Neural crest cell (in vitro differentiated cells): ENCODE data around the gene NR2F6. TPM values are rescaled to one million over a fixed set of nuclear protein-coding genes. Genes with fewer than 3 reads are reported as not detected.
A peak's percentile ranks its signal among the peaks of the same experiment; 100 is the strongest.

Source experiments
- DNase-seq: peaks from one replicate; pipeline ENCODE4 v3.0.0; 2021; ENCODE audit warnings: low read depth, mixed read lengths, low spot score
- H3K27ac Mint-ChIP-seq: one replicate; pipeline ENCODE4 v1.8.0; 2021; ENCODE audit warnings: mild to moderate bottlenecking, mixed read lengths; ENCODE audit not compliant: unreplicated experiment
- H3K27me3 Mint-ChIP-seq: 2 replicates; pipeline ENCODE4 v1.8.0; 2021; ENCODE audit warnings: low read depth, mild to moderate bottlenecking, mixed read lengths
- H3K36me3 Mint-ChIP-seq: 2 replicates; pipeline ENCODE4 v1.8.0; 2021; ENCODE audit warnings: low read depth, mild to moderate bottlenecking, mixed read lengths
- H3K4me1 Mint-ChIP-seq: 2 replicates; pipeline ENCODE4 v1.8.0; 2021; ENCODE audit warnings: mixed read lengths
- H3K4me3 Mint-ChIP-seq: one replicate; pipeline ENCODE4 v1.8.0; 2021; ENCODE audit warnings: mild to moderate bottlenecking, mixed read lengths
- H3K9me3 Mint-ChIP-seq: 2 replicates; pipeline ENCODE4 v1.8.0; 2021; ENCODE audit warnings: mixed read lengths
- CTCF ChIP-seq: fragments of 200-600 bp; sonication (generic); conservative IDR thresholded peaks from 2 replicates; pipeline ENCODE4 v1.5.0; 2021; ENCODE audit warnings: antibody characterized with exemption, mild to moderate bottlenecking
- total RNA-seq: library from RNA; stranded (reverse); gene quantifications from 2 replicates; pipeline ENCODE4 v1.2.1, GENCODE V29; 2021

Gene NR2F6
- total RNA-seq, 1 donor from 2014 or later, result 57.6 TPM

GRCh38 chr19:17184371-17184841 lies 61.3 kb downstream of the NR2F6 start:
- no peaks in the 10 kb centered on the region for H3K4me1 Mint-ChIP-seq
- peaks cover 3% of the 10 kb centered on the region for H3K36me3 Mint-ChIP-seq
- no peak for TF ChIP-seq CTCF
- no peak for DNase-seq
- H3K9me3 Mint-ChIP-seq, result no peaks in the 10 kb centered on the region
- no peaks in the 10 kb centered on the region for H3K27me3 Mint-ChIP-seq
- no peak overlapping the region for H3K4me3 Mint-ChIP-seq
- peak overlapping the region; percentile 57 for H3K27ac Mint-ChIP-seq

- Mint-ChIP-seq H3K4me1 (no peaks in the 10 kb centered on the region), H3K27me3 (no peaks in the 10 kb centered on the region), H3K36me3 (peaks cover 3% of the 10 kb centered on the region), H3K4me3 (no peak overlapping the region), H3K27ac (peak overlapping the region; percentile 57), H3K9me3 (no peaks in the 10 kb centered on the region)
- TF ChIP-seq CTCF, result no peak
- DNase-seq, result no peak
These were observed 61.8 kb downstream of the NR2F6 start for GRCh38 chr19:17183858-17184321.

GRCh38 chr19:17183271-17183761 lies 62.4 kb downstream of the NR2F6 start:
- TF ChIP-seq CTCF, result no peak
- H3K27me3 Mint-ChIP-seq, result no peaks in the 10 kb centered on the region
- no peak overlapping the region for H3K27ac Mint-ChIP-seq

More at GRCh38 chr19:17183271-17183761, 62.4 kb downstream of the NR2F6 start:
- no peak overlapping the region for H3K4me3 Mint-ChIP-seq
- no peaks in the 10 kb centered on the region for H3K9me3 Mint-ChIP-seq
- DNase-seq, result no peak
- H3K36me3 Mint-ChIP-seq, result peaks cover 3% of the 10 kb centered on the region
- no peaks in the 10 kb centered on the region for H3K4me1 Mint-ChIP-seq

Other genes with a start within 250 kb of the NR2F6 start
- gene CPAMD8, start 219.1 kb downstream of the NR2F6 start, total RNA-seq, result 14.5 and 17.0 TPM in 2 replicates
- 36.5 and 46.4 TPM in 2 replicates for gene HAUS8, start 170.5 kb downstream of the NR2F6 start, total RNA-seq
- gene MYO9B, start 170.1 kb downstream of the NR2F6 start, total RNA-seq, result 113 and 119 TPM in 2 replicates
- 15.7 and 17.6 TPM in 2 replicates for gene USE1, start 30.6 kb downstream of the NR2F6 start, total RNA-seq
- 10.4 and 12.0 TPM in 2 replicates for gene OCEL1, start 19.7 kb downstream of the NR2F6 start, total RNA-seq
- 0.23 and 0.57 TPM in 2 replicates for gene USHBP1, start 18.8 kb upstream of the NR2F6 start, total RNA-seq
- 79.1 and 89.3 TPM in 2 replicates for gene BABAM1, start 21.5 kb upstream of the NR2F6 start, total RNA-seq
- 4.5 and 4.9 TPM in 2 replicates for gene ANKLE1, start 36.0 kb upstream of the NR2F6 start, total RNA-seq
- gene ABHD8, start 57.5 kb upstream of the NR2F6 start, total RNA-seq, result 8.1 and 8.5 TPM in 2 replicates
- gene MRPL34, start 60.0 kb upstream of the NR2F6 start, total RNA-seq, result 73.4 and 74.2 TPM in 2 replicates
- gene DDA1, start 63.6 kb upstream of the NR2F6 start, total RNA-seq, result 44.9 and 49.9 TPM in 2 replicates
- 37.4 and 43.3 TPM in 2 replicates for gene ANO8, start 88.9 kb upstream of the NR2F6 start, total RNA-seq
- 57.8 TPM in 2 replicates for gene GTPBP3, start 91.6 kb upstream of the NR2F6 start, total RNA-seq
- 0.82 and 1.8 TPM in 2 replicates for gene PLVAP, start 131.4 kb upstream of the NR2F6 start, total RNA-seq
- not detected in 2 replicates for gene CCDC194, start 148.3 kb upstream of the NR2F6 start, total RNA-seq
- not detected in 2 replicates for gene BST2, start 159.7 kb upstream of the NR2F6 start, total RNA-seq
- 47.6 and 48.1 TPM in 2 replicates for gene MVB12A, start 174.1 kb upstream of the NR2F6 start, total RNA-seq
- 0.71 and 0.96 TPM in 2 replicates for gene TMEM221, start 202.7 kb upstream of the NR2F6 start, total RNA-seq
- not detected in 2 replicates for gene NXNL1, start 215.0 kb upstream of the NR2F6 start, total RNA-seq
- gene SLC27A1, start 224.6 kb upstream of the NR2F6 start, total RNA-seq, result 17.4 and 17.9 TPM in 2 replicates